Activated CD4-positive, alpha-beta T cell treated with anti-CD3 and anti-CD28 coated beads, Interleukin-10, Interleukin-2, amounts not matched to agents 100 ng/mL and 50 ng/mL, durations not matched to agents 16 hours and 8 hours (primary cell): ENCODE results near the gene SLC4A3.

Experiments
- DNase-seq: peaks from one replicate; pipeline ENCODE4 v3.0.0-alpha.2; 2020

SLC4A3 gene

GRCh38 chr2:219627103-219628100, at the start of gene SLC4A3:
SLC4A3 (plus strand) TSS chr2:219627630; CDS start chr2:219627993, 363 bp downstream.
- DNase-seq, result no peak

DNA sequence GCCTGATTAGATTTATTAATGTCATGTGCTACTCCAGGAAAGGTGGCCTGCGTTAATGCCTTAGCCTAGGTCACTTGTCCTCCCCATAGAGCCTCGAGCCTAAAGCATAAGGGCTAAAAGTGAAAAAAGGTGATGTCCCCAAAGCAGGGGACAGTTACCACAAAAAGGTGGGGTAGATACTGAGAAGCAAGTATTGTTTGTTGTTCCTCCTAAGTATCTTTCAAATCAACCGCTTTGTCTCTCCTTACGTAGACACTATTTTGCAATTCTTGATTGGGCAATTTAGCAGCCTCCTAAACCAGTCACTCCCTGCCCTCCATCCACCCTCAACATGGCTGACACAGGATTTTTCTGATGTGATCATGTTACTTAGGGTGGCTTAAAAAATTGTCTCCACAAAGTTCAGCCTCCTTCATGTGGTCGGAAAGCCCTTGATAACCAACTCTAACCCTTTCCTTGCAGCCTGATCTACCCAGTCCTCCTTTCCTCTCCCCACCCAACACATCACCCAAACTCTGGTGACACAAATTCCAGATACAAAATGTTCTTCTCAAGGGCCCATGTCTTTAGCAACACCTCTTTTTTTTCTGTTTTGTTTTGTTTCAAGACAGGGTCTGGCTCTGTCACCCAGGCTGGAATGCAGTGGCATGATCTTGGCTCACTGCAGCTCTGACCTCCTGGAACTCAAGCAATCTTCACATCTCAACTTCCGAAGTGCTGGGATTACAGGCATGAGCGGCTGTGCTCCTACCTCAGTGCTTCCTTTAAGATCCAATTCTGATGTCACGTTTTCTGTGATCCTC, 48.4 kb upstream of the SLC4A3 start:
- DNase-seq, result no peak

- no peak for DNase-seq
Measured at GRCh38 chr2:219581346-219581745, 46.1 kb upstream of the SLC4A3 start.

DNA sequence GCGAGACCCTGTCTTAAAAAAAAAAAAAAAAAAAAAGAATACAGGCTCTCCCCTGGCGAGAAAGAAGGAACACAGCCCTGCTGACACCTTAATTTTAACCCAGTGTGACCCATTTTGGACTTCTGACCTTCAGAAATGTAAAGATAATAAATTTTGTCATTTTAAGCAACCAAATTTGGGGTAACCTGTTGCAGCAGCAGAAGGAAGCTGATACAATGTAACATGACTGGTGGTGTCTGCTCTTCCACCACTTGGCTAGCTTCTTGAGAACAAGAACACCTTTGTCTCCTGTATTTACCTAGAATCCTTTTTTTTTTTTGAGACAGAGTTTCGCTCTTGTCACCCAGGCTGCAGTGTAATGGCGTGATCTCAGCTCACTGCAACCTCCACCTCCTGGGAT, 36.3 kb upstream of the SLC4A3 start:
- no peak for DNase-seq

DNA sequence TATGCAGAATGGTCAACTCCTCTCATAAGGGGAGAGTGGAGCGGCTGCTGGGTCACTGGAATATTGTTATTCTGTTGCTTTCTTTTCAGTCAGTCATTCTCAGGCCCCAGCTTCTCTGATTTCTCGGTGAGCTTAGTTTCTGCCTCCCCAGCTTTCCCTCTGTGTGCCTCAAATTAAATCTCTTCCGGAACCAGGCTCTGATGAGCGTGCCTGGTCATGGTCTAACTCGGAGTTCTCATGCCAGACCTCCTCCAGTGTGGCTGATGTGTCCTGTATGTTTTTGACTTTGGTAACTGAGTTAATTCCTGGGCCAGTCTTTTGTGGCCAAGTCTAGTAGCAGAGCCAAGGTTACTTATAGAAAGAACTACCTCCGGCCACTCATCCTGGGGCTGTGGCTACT, 34.7 kb upstream of the SLC4A3 start:
- DNase-seq, result no peak

- DNase-seq, result no peak
Measured at GRCh38 chr2:219593154-219593553, 34.3 kb upstream of the SLC4A3 start.

- DNase-seq, result no peak
Measured at GRCh38 chr2:219595256-219595655, 32.2 kb upstream of the SLC4A3 start.

DNA sequence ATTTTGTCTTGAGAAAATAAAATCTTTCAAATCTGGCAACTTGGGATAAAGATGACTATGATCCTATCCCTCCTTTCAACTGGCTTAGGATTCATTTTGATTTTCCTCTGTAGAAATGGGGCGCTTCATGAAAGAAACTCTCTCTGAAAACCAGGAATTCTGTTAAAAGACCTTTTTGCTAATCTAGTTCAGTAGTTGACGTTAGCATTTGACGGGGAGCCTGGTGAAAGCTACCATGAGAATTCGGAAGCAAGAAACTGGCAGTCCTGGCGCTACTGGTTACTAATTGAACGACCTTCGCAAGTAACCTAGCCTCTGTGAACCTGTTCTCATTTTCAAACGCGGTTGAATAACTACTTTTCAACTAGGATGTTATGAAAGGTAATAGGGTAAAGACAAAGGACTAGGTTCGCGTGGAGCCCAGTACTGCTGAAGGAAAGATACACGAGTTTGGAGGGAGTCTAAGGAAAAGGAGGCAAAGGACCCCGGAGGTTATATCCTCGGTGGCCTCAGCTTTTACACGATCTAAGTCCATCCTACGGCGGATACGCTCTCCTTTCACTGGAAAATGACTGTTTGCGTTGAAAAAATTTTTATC, 30.4 kb upstream of the SLC4A3 start:
- DNase-seq, result no peak

- DNase-seq, result peak; percentile 93
Measured at GRCh38 chr2:219597552-219598307, 29.7 kb upstream of the SLC4A3 start, which contains the start of gene STK11IP. STK11IP (plus strand) TSS chr2:219597857; CDS start chr2:219598120, 263 bp downstream.

- no peak for DNase-seq
Measured at GRCh38 chr2:219598308-219599078, 28.9 kb upstream of the SLC4A3 start.

GRCh38 chr2:219603771-219604170, 23.7 kb upstream of the SLC4A3 start:
- no peak for DNase-seq

DNA sequence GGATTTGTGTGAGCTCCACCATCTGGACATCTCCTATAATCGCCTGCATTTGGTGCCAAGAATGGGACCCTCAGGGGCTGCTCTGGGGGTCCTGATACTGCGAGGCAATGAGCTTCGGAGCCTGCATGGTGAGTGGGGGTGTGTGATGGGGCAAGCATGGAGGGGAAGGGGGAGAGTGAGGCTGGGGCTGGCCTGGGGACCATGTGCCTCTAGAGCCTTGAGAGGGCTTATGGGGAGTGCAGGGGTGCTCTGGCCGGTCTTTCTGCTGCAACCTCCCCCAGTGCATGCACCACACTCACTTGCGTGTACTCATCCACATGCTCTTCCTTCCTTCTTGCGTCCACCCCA, 21.8 kb upstream of the SLC4A3 start:
- no peak for DNase-seq

DNA sequence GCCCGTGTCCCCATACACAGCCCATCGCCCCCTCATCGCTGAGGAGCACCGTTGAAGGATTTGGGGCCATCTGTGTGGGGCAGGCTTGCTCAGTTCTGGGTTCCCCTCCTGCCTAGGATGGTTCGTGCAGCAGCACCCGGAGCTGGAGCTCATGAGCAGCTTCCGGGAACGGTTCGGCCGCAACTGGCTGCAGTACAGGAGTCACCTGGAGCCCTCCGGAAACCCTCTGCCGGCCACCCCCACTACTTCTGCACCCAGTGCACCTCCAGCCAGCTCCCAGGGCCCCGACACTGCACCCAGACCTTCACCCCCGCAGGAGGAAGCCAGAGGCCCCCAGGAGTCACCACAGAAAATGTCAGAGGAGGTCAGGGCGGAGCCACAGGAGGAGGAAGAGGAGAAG, 19.5 kb upstream of the SLC4A3 start:
- no peak for DNase-seq

GRCh38 chr2:219608399-219608964, 18.9 kb upstream of the SLC4A3 start:
- DNase-seq, result no peak

- DNase-seq, result no peak
Measured at GRCh38 chr2:219609149-219609750, 18.2 kb upstream of the SLC4A3 start.

GRCh38 chr2:219611306-219611705, 16.1 kb upstream of the SLC4A3 start:
- no peak for DNase-seq

DNA sequence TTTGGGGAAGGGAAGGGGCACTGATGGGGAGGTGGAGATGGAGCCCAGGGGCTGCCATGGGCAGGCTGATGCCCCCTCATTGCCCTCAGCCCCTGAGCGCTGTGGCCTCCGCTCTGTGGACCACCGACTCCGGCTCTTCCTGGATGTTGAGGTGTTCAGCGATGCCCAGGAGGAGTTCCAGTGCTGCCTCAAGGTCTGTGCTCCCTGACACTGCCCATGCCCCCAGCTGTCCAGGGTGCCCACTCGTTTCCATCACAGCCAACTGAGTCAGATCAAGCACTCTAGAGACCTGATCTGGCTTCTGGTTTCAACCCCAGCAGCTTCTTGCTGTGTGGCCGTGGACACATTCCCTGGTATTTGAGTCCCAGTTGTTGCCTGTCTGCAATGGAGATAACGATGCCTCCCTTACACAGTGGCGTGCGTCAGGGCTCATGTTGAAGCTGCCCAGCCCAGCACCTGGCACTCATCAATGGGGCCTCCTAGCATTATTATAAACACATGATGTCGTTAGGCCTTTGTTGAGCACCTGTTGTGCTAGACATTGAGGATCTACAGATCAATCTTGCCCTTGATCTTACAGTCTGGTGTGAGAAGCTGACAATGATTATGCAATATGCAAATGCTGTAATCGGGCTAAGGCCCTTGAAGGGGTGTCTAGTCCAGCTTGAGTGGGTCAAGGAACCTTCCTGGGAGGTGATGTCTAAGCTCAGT, 15.4 kb upstream of the SLC4A3 start:
- no peak for DNase-seq

DNA sequence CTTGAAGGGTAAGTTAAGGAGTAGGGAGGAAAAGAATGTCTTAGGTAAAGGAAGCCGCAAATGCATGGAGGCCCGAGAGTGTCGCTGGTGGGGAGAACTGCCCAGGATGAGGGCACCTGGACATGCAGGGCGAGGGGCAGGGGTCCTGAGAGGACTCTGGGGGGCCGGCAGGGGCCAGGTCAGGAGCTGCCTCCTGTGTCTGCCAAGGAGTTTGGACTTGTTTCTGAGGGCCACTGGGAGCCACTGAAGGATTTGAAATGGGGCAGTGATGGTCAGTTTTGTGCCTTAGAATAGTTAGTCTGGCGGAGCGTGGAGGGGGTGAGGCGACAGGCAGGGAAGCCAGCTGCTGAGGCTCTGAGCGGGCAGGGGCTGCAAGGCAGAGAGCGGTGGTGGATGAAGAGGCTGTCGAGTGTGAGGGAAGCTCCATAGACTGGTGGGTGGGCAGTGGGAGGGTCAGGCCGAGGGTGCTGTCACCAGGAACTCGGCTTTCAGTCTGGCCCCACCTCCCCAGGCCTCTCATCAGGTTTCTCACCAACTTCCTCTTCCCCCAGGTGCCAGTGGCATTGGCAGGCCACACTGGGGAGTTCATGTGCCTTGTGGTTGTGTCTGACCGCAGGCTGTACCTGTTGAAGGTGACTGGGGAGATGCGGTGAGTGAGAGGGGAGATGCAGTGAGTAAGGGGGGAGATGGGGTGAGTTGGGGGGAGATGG, 14.7 kb upstream of the SLC4A3 start:
- no peak for DNase-seq

DNA sequence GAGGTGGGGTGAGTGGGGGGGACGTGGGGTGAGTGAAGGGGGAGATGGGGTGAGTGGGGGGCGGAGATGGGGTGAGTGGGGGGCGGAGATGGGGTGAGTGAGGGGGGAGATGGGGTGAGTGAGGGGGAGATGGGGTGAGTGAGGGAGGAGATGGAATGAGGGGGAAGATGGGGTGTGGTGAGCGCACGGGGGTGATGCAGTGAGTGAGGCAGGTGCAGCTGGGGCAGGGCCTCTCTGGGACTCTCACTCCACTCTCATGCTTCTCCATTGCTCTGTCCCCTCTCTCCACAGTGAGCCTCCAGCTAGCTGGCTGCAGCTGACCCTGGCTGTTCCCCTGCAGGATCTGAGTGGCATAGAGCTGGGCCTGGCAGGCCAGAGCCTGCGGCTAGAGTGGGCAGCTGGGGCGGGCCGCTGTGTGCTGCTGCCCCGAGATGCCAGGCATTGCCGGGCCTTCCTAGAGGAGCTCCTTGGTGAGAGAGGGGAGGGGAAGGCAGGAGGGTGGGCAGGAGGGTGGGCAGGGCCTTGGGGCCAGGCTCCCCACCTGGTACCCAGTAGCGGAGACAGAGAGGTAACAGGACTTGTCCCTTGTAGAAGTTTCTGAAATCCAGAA, 13.9 kb upstream of the SLC4A3 start:
- DNase-seq, result no peak
